PC-3 (cell line): ENCODE results near the gene CHST11. TPM values are rescaled to one million over a fixed set of nuclear protein-coding genes. Genes with fewer than 3 reads are reported as not detected.

ENCODE experiments used
- ATAC-seq: fragments of 200-7000 bp; cut with Tn5 transposase; 2 replicates; pipeline ENCODE4 v1.9.1; 2020; ENCODE audit warnings: mild to moderate bottlenecking, moderate library complexity
- BruUV-seq: library from RNA; stranded (reverse); fragments of 400-500 nt; replicated peaks from 2 replicates; lab custom pipeline; 2021; lab: Mats Ljungman, UMichigan
- CTCF ChIA-PET: fragments of 300-600 bp; sonication (Branson Sonifier 250); formaldehyde crosslinking; loops from one replicate; lab custom pipeline; 2022; ENCODE audit warnings: antibody characterized with exemption; lab: Charles Lee
- POLR2A ChIA-PET: fragments of 300-600 bp; sonication (Branson Sonifier 250); formaldehyde crosslinking; loops from one replicate; lab custom pipeline; 2022; ENCODE audit warnings: antibody characterized with exemption; ENCODE audit not compliant: unreplicated experiment; lab: Charles Lee
- DNase-seq: peaks from one replicate; pipeline ENCODE4 v3.0.0-alpha.2; 2015
- H2AFZ ChIP-seq: fragments of 300-600 bp; sonication (generic); 2 replicates; pipeline ENCODE4 v1.6.0; 2016; ENCODE audit warnings: antibody characterized with exemption, low read length
- H3F3A ChIP-seq: fragments of 300-600 bp; sonication (generic); one replicate; pipeline ENCODE4 v1.6.0; 2017; ENCODE audit warnings: antibody characterized with exemption, low read length, control low read depth, mild to moderate bottlenecking; ENCODE audit not compliant: unreplicated experiment
- H3K27ac ChIP-seq: fragments of 300-600 bp; sonication (generic); 2 replicates; pipeline ENCODE4 v1.5.1; 2016; ENCODE audit warnings: mild to moderate bottlenecking, low read length
- H3K27me3 ChIP-seq: fragments of 300-600 bp; sonication (generic); 2 replicates; pipeline ENCODE4 v1.6.1; 2016; ENCODE audit warnings: low read length, mixed read lengths
- H3K36me3 ChIP-seq: fragments of 300-600 bp; sonication (generic); 2 replicates; pipeline ENCODE4 v1.6.1; 2016; ENCODE audit warnings: low read depth, mixed run types, low read length, mixed read lengths
- H3K4me1 ChIP-seq: fragments of 300-600 bp; sonication (generic); 2 replicates; pipeline ENCODE4 v1.5.1; 2016; ENCODE audit warnings: low read length; ENCODE audit not compliant: insufficient read depth
- H3K4me2 ChIP-seq: fragments of 300-600 bp; sonication (generic); 2 replicates; pipeline ENCODE4 v1.6.0; 2016; ENCODE audit warnings: low read length
- H3K4me3 ChIP-seq: fragments of 300-600 bp; sonication (generic); 2 replicates; pipeline ENCODE4 v1.5.1; 2016; ENCODE audit warnings: mild to moderate bottlenecking, low read length, mixed read lengths
- H3K79me2 ChIP-seq: fragments of 300-600 bp; sonication (generic); 2 replicates; pipeline ENCODE4 v1.6.1; 2017; ENCODE audit warnings: low read length, mixed read lengths
- H3K9ac ChIP-seq: fragments of 300-600 bp; sonication (generic); 2 replicates; pipeline ENCODE4 v1.6.0; 2016; ENCODE audit warnings: mild to moderate bottlenecking, low read length
- H3K9me2 ChIP-seq: fragments of 300-600 bp; sonication (generic); replicated peaks from 2 replicates; pipeline ENCODE4 v1.6.1; 2016; ENCODE audit warnings: mixed run types, low read length, mixed read lengths
- H3K9me3 ChIP-seq: fragments of 300-600 bp; sonication (generic); 2 replicates; pipeline ENCODE4 v1.6.1; 2016; ENCODE audit warnings: low read length, mixed read lengths
- H4K20me1 ChIP-seq: fragments of 300-600 bp; sonication (generic); 2 replicates; pipeline ENCODE4 v1.6.1; 2016; ENCODE audit warnings: low read length, mixed read lengths
- CTCF ChIP-seq: fragments of 300-600 bp; sonication (generic); conservative IDR thresholded peaks from 2 replicates; pipeline ENCODE4 v1.5.1; 2017; ENCODE audit warnings: antibody characterized with exemption, low read depth, mild to moderate bottlenecking, low read length
- EZH2 ChIP-seq: fragments of 300-600 bp; sonication (generic); IDR thresholded peaks from one replicate; pipeline ENCODE4 v1.6.1; 2017; ENCODE audit warnings: antibody characterized with exemption, mild to moderate bottlenecking, low read length; ENCODE audit not compliant: unreplicated experiment
- EZH2phosphoT487 ChIP-seq: fragments of 300-600 bp; sonication (generic); IDR thresholded peaks from 2 replicates; pipeline ENCODE4 v1.6.1; 2018; ENCODE audit warnings: mild to moderate bottlenecking, antibody characterized with exemption, low read length, borderline replicate concordance
- intact Hi-C: fragments of 100-400 bp; cut with micrococcal nuclease; formaldehyde crosslinking; loops from 2 replicates; pipeline ENCODE4 v1.9.0; 2023
- total RNA-seq: library from RNA; depleted of rRNA; stranded (reverse); fragments of >200 nt; gene quantifications from 2 replicates; pipeline ENCODE4 v1.2.3, GENCODE V29; 2014

The CHST11 gene
- total RNA-seq, 1 experiment from 2014 or later = 53.5 TPM

- no peak overlapping the region for H3K4me3 ChIP-seq
- H3K4me2 ChIP-seq = no peak overlapping the region
- no peaks in the 10 kb centered on the region for H3K27me3 ChIP-seq
- H3K36me3 ChIP-seq = no peaks in the 10 kb centered on the region
- H4K20me1 ChIP-seq = no peaks in the 10 kb centered on the region
- no peak overlapping the region for H2AFZ ChIP-seq
- no peaks in the 10 kb centered on the region for H3K79me2 ChIP-seq
- no peak for ATAC-seq
- no TSS peak for BruUV-seq
- H3K27ac ChIP-seq = no peak overlapping the region
- no peaks in the 10 kb centered on the region for H3K9me3 ChIP-seq
- peak; percentile 50 for DNase-seq
- ChIA-PET POLR2A (no interaction called here), CTCF (no interaction called here)
- TF ChIP-seq EZH2phosphoT487 = no peak
- no peak for TF ChIP-seq EZH2
- no peak for TF ChIP-seq CTCF
- no peak overlapping the region for H3K9ac ChIP-seq
- intact Hi-C loops = no loop called here
- H3F3A ChIP-seq = no peaks in the 10 kb centered on the region
- H3K4me1 ChIP-seq = peaks cover 44% of the 10 kb centered on the region
- H3K9me2 ChIP-seq = no peaks in the 10 kb centered on the region
Observed at GRCh38 chr12:104422441-104422840, 34.3 kb upstream of the CHST11 start.

- H3K36me3 ChIP-seq = no peaks in the 10 kb centered on the region
- H4K20me1 ChIP-seq = no peaks in the 10 kb centered on the region
- H3K9me2 ChIP-seq = no peaks in the 10 kb centered on the region
- H3K4me3 ChIP-seq = no peak overlapping the region
- TF ChIP-seq EZH2phosphoT487 = no peak
- TF ChIP-seq EZH2 = no peak
- TF ChIP-seq CTCF = no peak
- no peaks in the 10 kb centered on the region for H3K79me2 ChIP-seq
- no peak overlapping the region for H3K4me2 ChIP-seq
- H3K9ac ChIP-seq = no peak overlapping the region
- BruUV-seq = no TSS peak
- DNase-seq (peak; percentile 72), ATAC-seq (no peak)
- H3K9me3 ChIP-seq = no peaks in the 10 kb centered on the region
- H3K4me1 ChIP-seq = peaks cover 49% of the 10 kb centered on the region
- no peaks in the 10 kb centered on the region for H3K27me3 ChIP-seq
- POLR2A ChIA-PET = no interaction called here
- H3F3A ChIP-seq = no peaks in the 10 kb centered on the region
- intact Hi-C loops = no loop called here
- no peak overlapping the region for H2AFZ ChIP-seq
- CTCF ChIA-PET = interaction anchor here (0.5 kb wide), 1 partner anchor 456 kb away, joined by 3 read pairs; no protein-coding TSS in a partner anchor
- no peak overlapping the region for H3K27ac ChIP-seq
Observed at GRCh38 chr12:104423273-104423672, 33.5 kb upstream of the CHST11 start.

GRCh38 chr12:104423809-104424208 lies 32.9 kb upstream of the CHST11 start:
- no peak overlapping the region for H3K4me2 ChIP-seq
- no peaks in the 10 kb centered on the region for H4K20me1 ChIP-seq
- H3K9me2 ChIP-seq = no peaks in the 10 kb centered on the region
- no peak for ATAC-seq
- no peak overlapping the region for H2AFZ ChIP-seq
- H3K27ac ChIP-seq = no peak overlapping the region
- peaks cover 49% of the 10 kb centered on the region for H3K4me1 ChIP-seq
- no peak overlapping the region for H3K4me3 ChIP-seq
- no peak for TF ChIP-seq EZH2phosphoT487
- no peak for TF ChIP-seq EZH2
- no peak for TF ChIP-seq CTCF
- no peaks in the 10 kb centered on the region for H3K36me3 ChIP-seq
- H3F3A ChIP-seq = no peaks in the 10 kb centered on the region
- ChIA-PET CTCF (interaction anchor here (0.5 kb wide), 1 partner anchor 455 kb away, joined by 3 read pairs; no protein-coding TSS in a partner anchor), POLR2A (no interaction called here)
- H3K9ac ChIP-seq = no peak overlapping the region
- intact Hi-C loops = no loop called here
- DNase-seq = no peak
- no peaks in the 10 kb centered on the region for H3K79me2 ChIP-seq
- no peaks in the 10 kb centered on the region for H3K27me3 ChIP-seq
- no peaks in the 10 kb centered on the region for H3K9me3 ChIP-seq
- no TSS peak for BruUV-seq
